Activated T-helper 1 cell treated with anti-CD3 and anti-CD28 coated beads, Interleukin-12 subunit alpha, Interleukin-12 subunit beta, Interleukin-2, Interleukin-4 antibody, amounts not matched to agents 30 ng/mL and 10 ng/mL and 1 ng/mL, durations not matched to agents 14 hours and 24 hours and 36 hours (primary cell): ENCODE measurements around the gene YPEL4. TPM values are rescaled to one million over a fixed set of nuclear protein-coding genes. Genes with fewer than 3 reads are reported as not detected.
A peak's percentile ranks its signal among the peaks of the same experiment; 100 is the strongest.

Source experiments
- DNase-seq: peaks from one replicate; pipeline ENCODE4 v3.0.0; 2021; ENCODE audit warnings: low spot score
- H3K27ac Mint-ChIP-seq: one replicate; pipeline ENCODE4 v1.8.0; 2021; ENCODE audit warnings: mild to moderate bottlenecking, mixed read lengths
- H3K27me3 Mint-ChIP-seq: one replicate; pipeline ENCODE4 v1.8.0; 2022; ENCODE audit warnings: mild to moderate bottlenecking, moderate library complexity, mixed read lengths; ENCODE audit not compliant: insufficient read depth
- H3K36me3 Mint-ChIP-seq: one replicate; pipeline ENCODE4 v1.8.0; 2021; ENCODE audit warnings: low read depth, mixed read lengths
- H3K4me1 Mint-ChIP-seq: one replicate; pipeline ENCODE4 v1.8.0; 2021; ENCODE audit warnings: low read depth, mixed read lengths
- H3K4me3 Mint-ChIP-seq: one replicate; pipeline ENCODE4 v1.8.0; 2021; ENCODE audit warnings: mild to moderate bottlenecking, moderate library complexity, mixed read lengths
- H3K9me3 Mint-ChIP-seq: one replicate; pipeline ENCODE4 v1.8.0; 2021; ENCODE audit warnings: mixed read lengths
- intact Hi-C: fragments of 100-400 bp; cut with micrococcal nuclease; formaldehyde crosslinking; loops from one replicate; pipeline ENCODE4 v1.15.1; 2024
- total RNA-seq: library from RNA; stranded (reverse); gene quantifications from 2 replicates; pipeline ENCODE4 v1.2.3, GENCODE V29; 2022

YPEL4 gene
- total RNA-seq, 1 donor from 2014 or later, result 0.26 TPM

GRCh38 chr11:57647960-57648800 lies 1.5 kb downstream of the YPEL4 start:
- intact Hi-C loops, result loop anchor here (2.0 to 5.0 kb wide), 3 partner anchors 117 to 874 kb away; partner anchors contain the start of gene TIMM10
- Mint-ChIP-seq H3K27ac (peak overlapping the region; percentile 55), H3K27me3 (peaks cover 39% of the 10 kb centered on the region), H3K4me3 (peak overlapping the region; percentile 86), H3K4me1 (peaks cover 41% of the 10 kb centered on the region), H3K9me3 (no peaks in the 10 kb centered on the region), H3K36me3 (peaks cover 4% of the 10 kb centered on the region)
- no peak for DNase-seq

GRCh38 chr11:57647372-57647771 lies 2.3 kb downstream of the YPEL4 start:
- intact Hi-C loops, result loop anchor here (5.0 kb wide), 1 partner anchor 875 kb away; no protein-coding TSS in a partner anchor
- H3K27me3 Mint-ChIP-seq, result peaks cover 39% of the 10 kb centered on the region
- H3K9me3 Mint-ChIP-seq, result no peaks in the 10 kb centered on the region

DNA sequence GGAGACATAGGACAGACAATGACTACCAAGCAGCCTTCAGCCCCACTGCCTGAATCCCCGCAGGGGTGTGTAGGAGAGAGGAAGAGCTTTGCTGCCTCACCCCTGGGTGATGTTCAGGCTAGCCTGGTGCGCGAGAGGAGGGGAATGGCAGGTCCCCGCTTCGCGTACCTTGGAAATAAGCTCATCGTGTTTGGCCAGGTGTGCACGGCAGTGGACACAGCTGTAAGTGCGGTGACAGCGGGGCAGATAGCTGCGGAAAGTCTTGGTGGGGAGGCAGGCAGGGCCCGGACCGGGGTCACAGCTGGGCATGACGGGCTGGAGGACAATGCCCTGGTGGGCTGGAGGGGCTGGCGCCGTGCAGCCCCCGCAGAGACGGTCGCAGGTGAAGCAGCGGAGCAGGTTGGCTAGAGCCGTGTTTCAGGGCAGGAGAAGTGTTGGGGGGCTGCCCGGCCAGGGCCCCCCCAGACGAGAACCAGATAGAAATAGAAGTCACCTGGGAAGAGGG lies 2.9 kb downstream of the YPEL4 start:
- DNase-seq, result no peak
- intact Hi-C loops, result loop anchor here (5.0 kb wide), 1 partner anchor 875 kb away; no protein-coding TSS in a partner anchor
- no peak overlapping the region for H3K4me3 Mint-ChIP-seq
- H3K4me1 Mint-ChIP-seq, result peaks cover 41% of the 10 kb centered on the region
- no peak overlapping the region for H3K27ac Mint-ChIP-seq
- H3K36me3 Mint-ChIP-seq, result peaks cover 4% of the 10 kb centered on the region
- peaks cover 39% of the 10 kb centered on the region for H3K27me3 Mint-ChIP-seq
- H3K9me3 Mint-ChIP-seq, result no peaks in the 10 kb centered on the region

More at GRCh38 chr11:57647372-57647771, 2.3 kb downstream of the YPEL4 start:
- no peak overlapping the region for H3K27ac Mint-ChIP-seq
- no peak for DNase-seq
- peaks cover 41% of the 10 kb centered on the region for H3K4me1 Mint-ChIP-seq
- peaks cover 4% of the 10 kb centered on the region for H3K36me3 Mint-ChIP-seq
- no peak overlapping the region for H3K4me3 Mint-ChIP-seq

DNA sequence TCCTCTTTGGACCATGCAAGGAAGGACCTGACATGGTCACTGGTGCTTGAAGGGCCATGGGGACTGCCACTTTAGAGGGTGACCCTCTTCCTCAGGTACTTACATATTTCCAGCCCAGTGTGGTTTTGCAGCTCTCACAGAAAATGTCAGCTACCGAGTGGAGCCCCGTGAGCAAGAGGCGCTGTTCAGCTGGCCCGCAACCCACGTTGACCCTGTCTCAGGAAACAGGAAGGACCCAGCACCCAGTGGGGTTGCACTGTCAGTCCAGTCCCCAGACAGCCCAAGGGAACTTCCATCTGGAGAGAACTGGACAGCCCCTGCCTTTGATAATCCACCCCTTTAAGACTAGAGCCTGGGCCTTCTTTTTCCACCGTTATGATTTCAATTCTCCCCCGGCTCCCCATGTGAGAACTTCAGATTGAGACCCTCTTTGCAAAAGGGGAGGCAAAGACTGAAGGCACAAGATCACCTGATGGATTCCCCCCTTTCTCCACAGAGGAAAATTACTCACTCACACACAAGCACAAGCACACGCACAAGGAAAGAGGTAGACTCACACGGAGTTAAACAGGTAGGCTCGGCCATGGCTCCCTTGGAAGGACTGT lies 3.4 kb downstream of the YPEL4 start:
- H3K27ac Mint-ChIP-seq, result no peak overlapping the region

GRCh38 chr11:57645689-57646085 lies 4.0 kb downstream of the YPEL4 start:
- Mint-ChIP-seq H3K36me3 (peaks cover 4% of the 10 kb centered on the region), H3K9me3 (no peaks in the 10 kb centered on the region), H3K4me3 (no peak overlapping the region), H3K27me3 (peaks cover 39% of the 10 kb centered on the region), H3K27ac (no peak overlapping the region), H3K4me1 (peaks cover 49% of the 10 kb centered on the region)
- no peak for DNase-seq
- intact Hi-C loops, result loop anchor here (5.0 kb wide), 1 partner anchor 877 kb away; no protein-coding TSS in a partner anchor

More for the DNA sequence above, 3.4 kb downstream of the YPEL4 start:
- Mint-ChIP-seq H3K36me3 (peaks cover 4% of the 10 kb centered on the region), H3K4me3 (no peak overlapping the region), H3K4me1 (peaks cover 43% of the 10 kb centered on the region), H3K27me3 (peaks cover 39% of the 10 kb centered on the region), H3K9me3 (no peaks in the 10 kb centered on the region)
- intact Hi-C loops, result loop anchor here (5.0 kb wide), 1 partner anchor 876 kb away; no protein-coding TSS in a partner anchor
- no peak for DNase-seq

DNA sequence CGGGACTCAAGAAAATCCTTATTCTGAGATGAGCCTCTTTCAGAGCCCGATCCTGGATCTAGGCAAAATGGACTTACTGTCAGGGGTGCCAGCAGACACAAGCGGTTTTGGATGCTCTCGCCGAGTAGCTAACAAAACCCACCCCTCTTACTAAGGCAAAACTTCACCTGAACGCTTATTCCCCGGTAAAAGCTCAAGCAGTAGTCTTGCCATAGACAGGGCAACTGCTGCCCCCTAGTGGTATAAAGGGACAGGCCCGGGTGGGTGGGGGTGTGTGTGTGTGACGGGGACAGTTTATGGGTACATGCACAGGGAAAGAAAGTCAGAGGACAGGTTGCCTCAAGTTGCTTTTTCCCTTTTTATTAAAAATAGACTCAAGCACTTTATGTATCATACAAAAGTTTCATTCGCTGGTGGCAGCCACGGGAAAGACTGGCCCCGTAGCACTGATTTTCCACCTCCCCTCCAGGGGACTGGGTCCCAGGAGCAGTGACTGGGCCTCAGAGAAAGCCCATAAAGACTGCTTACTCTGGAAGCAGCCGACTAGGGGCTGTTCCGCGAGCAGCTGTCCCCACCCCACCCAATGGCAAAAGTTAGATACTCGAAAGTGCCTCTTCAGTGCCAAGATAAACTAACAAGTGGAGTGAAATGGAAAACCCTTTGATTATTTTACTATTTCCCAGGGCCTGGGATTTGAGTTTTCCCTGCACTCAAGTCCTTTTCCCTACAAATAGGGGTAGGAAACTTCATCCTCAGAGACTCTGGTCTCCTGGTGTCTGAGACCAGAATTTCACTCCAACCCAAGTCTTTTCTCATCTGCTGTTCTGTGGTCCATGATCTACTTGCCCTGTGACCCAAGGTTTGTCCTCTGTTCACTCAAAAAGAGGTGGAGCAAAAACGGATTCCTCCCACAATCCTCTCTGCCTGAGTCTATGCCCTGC lies 4.7 kb downstream of the YPEL4 start:
- H3K4me3 Mint-ChIP-seq, result no peak overlapping the region
- H3K27ac Mint-ChIP-seq, result no peak overlapping the region
- H3K4me1 Mint-ChIP-seq, result peaks cover 48% of the 10 kb centered on the region
- peaks cover 39% of the 10 kb centered on the region for H3K27me3 Mint-ChIP-seq
- peak; percentile 77 for DNase-seq
- no peaks in the 10 kb centered on the region for H3K9me3 Mint-ChIP-seq
- intact Hi-C loops, result loop anchor here (1.0 to 5.0 kb wide), 3 partner anchors 152 to 1907 kb away; no protein-coding TSS in a partner anchor
- H3K36me3 Mint-ChIP-seq, result peaks cover 4% of the 10 kb centered on the region

DNA sequence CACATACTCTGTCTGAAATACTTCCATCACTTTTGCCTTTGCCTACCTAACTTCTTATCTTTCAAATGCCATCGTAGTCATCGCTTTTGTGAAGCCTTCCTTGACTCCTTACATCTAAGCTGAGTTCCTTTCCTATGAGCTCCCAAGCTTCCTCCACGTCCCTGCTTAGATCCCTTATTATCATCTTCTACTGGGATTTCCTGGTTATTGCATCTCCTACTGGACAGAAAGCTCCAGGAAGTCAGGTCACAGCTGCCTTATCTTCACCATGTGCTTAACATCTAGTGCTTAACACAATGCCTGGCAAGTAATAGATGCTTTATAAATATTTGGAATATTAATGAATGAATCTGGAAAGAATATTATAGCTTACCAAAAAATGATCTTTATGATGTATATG lies 5.9 kb downstream of the YPEL4 start:
- H3K4me1 Mint-ChIP-seq, result peaks cover 40% of the 10 kb centered on the region
- intact Hi-C loops, result loop anchor here (1.0 to 5.0 kb wide), 2 partner anchors 151 to 1908 kb away; no protein-coding TSS in a partner anchor
- H3K36me3 Mint-ChIP-seq, result peaks cover 4% of the 10 kb centered on the region
- peaks cover 41% of the 10 kb centered on the region for H3K27me3 Mint-ChIP-seq
- H3K4me3 Mint-ChIP-seq, result no peak overlapping the region
- no peak overlapping the region for H3K27ac Mint-ChIP-seq
- no peak for DNase-seq
- no peaks in the 10 kb centered on the region for H3K9me3 Mint-ChIP-seq

DNA sequence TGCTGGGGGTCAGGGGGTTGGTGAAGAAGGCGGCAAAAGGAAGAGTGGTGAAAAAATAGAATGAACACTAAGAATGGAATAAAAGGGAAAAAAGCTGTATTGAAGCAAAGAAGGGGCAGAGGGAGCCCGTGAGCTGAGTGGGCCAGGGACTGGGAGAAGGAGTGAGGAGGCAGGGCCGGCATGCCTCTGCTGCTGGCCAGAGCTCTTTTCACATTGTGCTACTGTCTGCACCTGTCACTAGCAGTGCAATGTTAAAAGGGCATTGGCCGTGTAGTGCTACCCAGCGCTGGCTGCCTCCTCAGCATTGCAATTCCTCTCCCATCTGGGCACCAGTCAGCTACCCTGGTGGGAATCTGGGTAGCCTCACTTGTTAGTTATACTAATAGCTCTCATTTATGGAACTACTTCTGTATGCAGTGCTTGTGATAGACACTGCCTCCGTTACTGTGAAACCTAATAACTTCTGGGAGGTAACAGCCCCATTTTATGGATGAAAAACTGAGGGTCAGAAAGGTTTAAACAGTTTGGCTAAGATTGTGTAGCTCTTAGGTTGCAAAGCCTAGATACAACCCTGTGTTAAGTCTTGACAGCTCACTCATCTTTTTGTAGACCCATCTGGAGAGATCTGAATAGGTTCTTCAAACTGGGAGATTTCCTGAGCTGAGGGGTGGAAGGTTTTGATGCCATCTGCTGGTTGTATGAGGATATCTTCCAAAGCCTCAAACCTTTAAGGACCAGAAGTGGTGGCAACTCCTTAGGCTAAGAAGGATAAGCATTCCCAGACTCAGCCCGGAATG lies 8.5 kb downstream of the YPEL4 start:
- DNase-seq, result no peak
- intact Hi-C loops, result loop anchor here (1.0 to 5.0 kb wide), 4 partner anchors 73 to 1911 kb away; no protein-coding TSS in a partner anchor
- Mint-ChIP-seq H3K4me3 (no peak overlapping the region), H3K9me3 (no peaks in the 10 kb centered on the region), H3K4me1 (peaks cover 26% of the 10 kb centered on the region), H3K27me3 (peaks cover 26% of the 10 kb centered on the region), H3K36me3 (no peaks in the 10 kb centered on the region), H3K27ac (peak overlapping the region; percentile 36)

- intact Hi-C loops, result loop anchor here (5.0 kb wide), 1 partner anchor 1912 kb away; no protein-coding TSS in a partner anchor
- Mint-ChIP-seq H3K27me3 (peaks cover 20% of the 10 kb centered on the region), H3K36me3 (no peaks in the 10 kb centered on the region), H3K9me3 (no peaks in the 10 kb centered on the region), H3K4me3 (peak overlapping the region; percentile 91), H3K27ac (no peak overlapping the region), H3K4me1 (peaks cover 22% of the 10 kb centered on the region)
- no peak for DNase-seq
Measured at GRCh38 chr11:57640068-57640800, 9.5 kb downstream of the YPEL4 start.

DNA sequence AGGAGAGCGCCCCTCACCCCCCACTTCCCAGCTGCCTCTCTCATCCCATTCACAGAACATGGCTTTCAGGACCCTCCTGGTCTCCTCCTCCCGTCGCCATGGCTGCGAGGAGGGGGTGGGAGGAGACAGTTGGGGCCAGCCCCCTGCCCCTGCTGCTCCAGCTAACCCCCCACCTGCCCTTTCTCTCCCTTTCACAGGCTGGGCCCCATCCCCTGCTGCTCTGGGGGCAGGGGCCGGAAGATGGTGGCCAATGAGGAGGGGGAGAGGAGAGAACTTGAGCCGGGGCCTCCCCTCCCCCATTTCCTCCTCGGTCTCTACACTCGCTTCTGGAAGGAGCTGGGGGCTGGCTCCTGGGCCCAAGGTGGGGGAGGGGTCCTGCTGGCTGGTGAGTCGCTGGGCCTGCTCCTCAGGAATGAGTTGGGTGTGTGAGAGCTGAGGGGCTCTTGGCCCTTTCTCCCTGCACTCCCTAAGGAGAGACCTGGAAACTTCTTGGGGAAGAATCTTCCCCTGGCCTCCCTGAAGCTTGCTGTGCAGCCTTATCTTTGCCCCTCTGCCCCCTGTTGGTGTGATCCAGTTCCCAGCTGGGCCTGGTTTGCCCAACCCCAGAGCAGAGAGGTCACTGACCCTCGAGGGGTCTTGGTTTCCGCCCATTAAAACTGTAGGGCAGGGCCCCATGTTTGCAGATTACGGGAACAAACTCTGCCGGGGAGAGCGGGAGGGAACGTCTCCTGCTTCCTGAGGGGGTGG lies 10.2 kb downstream of the YPEL4 start:
- Mint-ChIP-seq H3K4me3 (peak overlapping the region; percentile 91), H3K27ac (no peak overlapping the region), H3K27me3 (peaks cover 18% of the 10 kb centered on the region), H3K4me1 (peaks cover 22% of the 10 kb centered on the region), H3K9me3 (no peaks in the 10 kb centered on the region), H3K36me3 (no peaks in the 10 kb centered on the region)
- DNase-seq, result no peak
- intact Hi-C loops, result loop anchor here (5.0 kb wide), 1 partner anchor 1913 kb away; no protein-coding TSS in a partner anchor
